Measurements from ENCODE around the gene ARSI. TPM values are rescaled to one million over a fixed set of nuclear protein-coding genes. Genes with fewer than 3 reads are reported as not detected.

Gene ARSI
- total RNA-seq, 1 donor = 4.7 TPM

- no peaks in the 10 kb centered on the region for H3K27me3 ChIP-seq (ENCODE audit: insufficient read depth, low read length)
- no peak overlapping the region for H3K4me2 ChIP-seq (ENCODE audit: insufficient read depth, low read length)
- no peak overlapping the region for H3K27ac ChIP-seq (ENCODE audit: low read depth, low read length)
- no peaks in the 10 kb centered on the region for H3K9me3 ChIP-seq (ENCODE audit: low read depth, low read length)
- no peak overlapping the region for H2AFZ ChIP-seq (ENCODE audit: low read length)
- H3K36me3 ChIP-seq (ENCODE audit: insufficient read depth, low read length) = no peaks in the 10 kb centered on the region
- no peak for DNase-seq (ENCODE audit: insufficient read length, low spot score, missing footprints)
- H4K20me1 ChIP-seq (ENCODE audit: insufficient read depth, low read length) = no peaks in the 10 kb centered on the region
- TF ChIP-seq CTCF (IDR thresholded peaks at IDR 0.05; ENCODE audit: extremely low read depth, low read depth, low read length) = no peak
- no peaks in the 10 kb centered on the region for H3K79me2 ChIP-seq (ENCODE audit: insufficient read depth, low read length)
- H3K4me3 ChIP-seq (ENCODE audit: insufficient read depth, low read length) = no peak overlapping the region
- no peaks in the 10 kb centered on the region for H3K4me1 ChIP-seq (ENCODE audit: insufficient read depth, low read length)
Observed at GRCh38 chr5:150254363-150254762, 48.3 kb downstream of the ARSI start.

GRCh38 chr5:150253416-150254208 lies 49.1 kb downstream of the ARSI start:
- TF ChIP-seq CTCF (IDR thresholded peaks at IDR 0.05; ENCODE audit: extremely low read depth, low read depth, low read length) = no peak
- DNase-seq (ENCODE audit: insufficient read length, low spot score, missing footprints) = no peak

GRCh38 chr5:150252489-150252888 lies 50.2 kb downstream of the ARSI start:
- H3K27me3 ChIP-seq (ENCODE audit: insufficient read depth, low read length) = no peaks in the 10 kb centered on the region
- H4K20me1 ChIP-seq (ENCODE audit: insufficient read depth, low read length) = no peaks in the 10 kb centered on the region
- H3K79me2 ChIP-seq (ENCODE audit: insufficient read depth, low read length) = no peaks in the 10 kb centered on the region
- no peak overlapping the region for H3K4me2 ChIP-seq (ENCODE audit: insufficient read depth, low read length)
- no peaks in the 10 kb centered on the region for H3K4me1 ChIP-seq (ENCODE audit: insufficient read depth, low read length)
- H3K9me3 ChIP-seq (ENCODE audit: low read depth, low read length) = no peaks in the 10 kb centered on the region
- H3K4me3 ChIP-seq (ENCODE audit: insufficient read depth, low read length) = no peak overlapping the region
- no peak overlapping the region for H3K27ac ChIP-seq (ENCODE audit: low read depth, low read length)
- H3K36me3 ChIP-seq (ENCODE audit: insufficient read depth, low read length) = no peaks in the 10 kb centered on the region
- TF ChIP-seq CTCF (IDR thresholded peaks at IDR 0.05; ENCODE audit: extremely low read depth, low read depth, low read length) = no peak
- no peak for DNase-seq (ENCODE audit: insufficient read length, low spot score, missing footprints)
- H2AFZ ChIP-seq (ENCODE audit: low read length) = no peak overlapping the region

More at GRCh38 chr5:150253416-150254208, 49.1 kb downstream of the ARSI start:
- Histone ChIP-seq H4K20me1 (ENCODE audit: insufficient read depth, low read length) (no peaks in the 10 kb centered on the region), H2AFZ (ENCODE audit: low read length) (no peak overlapping the region), H3K36me3 (ENCODE audit: insufficient read depth, low read length) (no peaks in the 10 kb centered on the region), H3K27ac (ENCODE audit: low read depth, low read length) (no peak overlapping the region), H3K79me2 (ENCODE audit: insufficient read depth, low read length) (no peaks in the 10 kb centered on the region), H3K4me3 (ENCODE audit: insufficient read depth, low read length) (no peak overlapping the region), H3K9me3 (ENCODE audit: low read depth, low read length) (no peaks in the 10 kb centered on the region), H3K4me1 (ENCODE audit: insufficient read depth, low read length) (no peaks in the 10 kb centered on the region), H3K4me2 (ENCODE audit: insufficient read depth, low read length) (no peak overlapping the region), H3K27me3 (ENCODE audit: insufficient read depth, low read length) (no peaks in the 10 kb centered on the region)

- Histone ChIP-seq H3K27me3 (ENCODE audit: insufficient read depth, low read length) (no peaks in the 10 kb centered on the region), H3K4me1 (ENCODE audit: insufficient read depth, low read length) (no peaks in the 10 kb centered on the region), H4K20me1 (ENCODE audit: insufficient read depth, low read length) (no peaks in the 10 kb centered on the region), H3K36me3 (ENCODE audit: insufficient read depth, low read length) (no peaks in the 10 kb centered on the region), H3K4me2 (ENCODE audit: insufficient read depth, low read length) (no peak overlapping the region), H3K9me3 (ENCODE audit: low read depth, low read length) (no peaks in the 10 kb centered on the region), H3K79me2 (ENCODE audit: insufficient read depth, low read length) (no peaks in the 10 kb centered on the region), H3K27ac (ENCODE audit: low read depth, low read length) (no peak overlapping the region), H2AFZ (ENCODE audit: low read length) (no peak overlapping the region), H3K4me3 (ENCODE audit: insufficient read depth, low read length) (no peak overlapping the region)
- no peak for TF ChIP-seq CTCF (IDR thresholded peaks at IDR 0.05; ENCODE audit: extremely low read depth, low read depth, low read length)
- DNase-seq (ENCODE audit: insufficient read length, low spot score, missing footprints) = no peak
Observed at GRCh38 chr5:150251504-150251903, 51.2 kb downstream of the ARSI start.

Data from osteoblast (primary cell).